Mammary epithelial cell (primary cell): ENCODE data around the gene TRIM5.

Experiments used
- CTCF ChIP-seq, 2 donors: IDR thresholded peaks in 1 of 2; conservative IDR thresholded peaks in 1 of 2; 2 replicates each; pipeline ENCODE4 v1.5.1; 2011 to 2012; ENCODE audit warnings: inconsistent platforms in 2 of 2, low read length in 2 of 2, mild to moderate bottlenecking in 2 of 2, control low read depth in 1 of 2, low read depth in 1 of 2; ENCODE audit not compliant: insufficient read depth in 1 of 2; ENCODE audit errors: extremely low read depth in 1 of 2
- EZH2 ChIP-seq: IDR thresholded peaks from 2 replicates; pipeline ENCODE4 v1.6.1; 2012; ENCODE audit warnings: low read length, inconsistent platforms, borderline replicate concordance

GRCh38 chr11:5655474-5655873, 29.4 kb downstream of the TRIM5 start:
- TF ChIP-seq EZH2, result no peak
- no peak for TF ChIP-seq CTCF (conservative IDR thresholded peaks at IDR 0.05 in 1 of 2, IDR thresholded peaks at IDR 0.05 in 1 of 2; ENCODE audit: extremely low read depth in 1 of 2, insufficient read depth in 1 of 2, low read depth in 1 of 2, low read length in 2 of 2)
